Osteoblast (primary cell): ENCODE data around the gene TAS1R2. TPM values are rescaled to one million over a fixed set of nuclear protein-coding genes. Genes with fewer than 3 reads are reported as not detected.
A peak's percentile ranks its signal among the peaks of the same experiment; 100 is the strongest.

ENCODE experiments used
- DNase-seq: peaks from one replicate; pipeline ENCODE4 v3.0.0; 2011; ENCODE audit warnings: low spot score, mixed read lengths; ENCODE audit not compliant: insufficient read length; ENCODE audit errors: missing footprints
- H2AFZ ChIP-seq: 2 replicates; pipeline ENCODE4 v1.6.0; 2011; ENCODE audit warnings: mild to moderate bottlenecking, low read length
- H3K27ac ChIP-seq: 2 replicates; pipeline ENCODE4 v1.5.1; 2011; ENCODE audit warnings: mild to moderate bottlenecking, low read depth, low read length, moderate library complexity
- H3K27me3 ChIP-seq: 2 replicates; pipeline ENCODE4 v1.6.0; 2012; ENCODE audit warnings: mild to moderate bottlenecking, control low read depth, inconsistent platforms, low read length, moderate library complexity; ENCODE audit not compliant: insufficient read depth
- H3K36me3 ChIP-seq: 2 replicates; pipeline ENCODE4 v1.5.1; 2011; ENCODE audit warnings: mild to moderate bottlenecking, low read length, control low read depth, moderate library complexity; ENCODE audit not compliant: insufficient read depth
- H3K4me1 ChIP-seq: 2 replicates; pipeline ENCODE4 v1.5.1; 2011; ENCODE audit warnings: mild to moderate bottlenecking, low read length, control low read depth, moderate library complexity; ENCODE audit not compliant: insufficient read depth
- H3K4me2 ChIP-seq: 2 replicates; pipeline ENCODE4 v1.6.0; 2011; ENCODE audit warnings: mild to moderate bottlenecking, low read length; ENCODE audit not compliant: insufficient read depth
- H3K4me3 ChIP-seq: fragments of 200-600 bp; sonication (generic); 3 replicates; pipeline ENCODE4 v1.5.1; 2012; ENCODE audit warnings: mild to moderate bottlenecking, low read length, inconsistent platforms; ENCODE audit not compliant: insufficient read depth
- H3K79me2 ChIP-seq: 2 replicates; pipeline ENCODE4 v1.6.0; 2012; ENCODE audit warnings: mild to moderate bottlenecking, low read length, control low read depth, inconsistent platforms; ENCODE audit not compliant: insufficient read depth
- H3K9me3 ChIP-seq: 2 replicates; pipeline ENCODE4 v1.5.1; 2011; ENCODE audit warnings: low read depth, low read length, control low read depth
- H4K20me1 ChIP-seq: 2 replicates; pipeline ENCODE4 v1.6.0; 2012; ENCODE audit warnings: mild to moderate bottlenecking, low read length, control low read depth; ENCODE audit not compliant: insufficient read depth
- CTCF ChIP-seq: IDR thresholded peaks from 2 replicates; pipeline ENCODE4 v1.5.1; 2011; ENCODE audit warnings: mild to moderate bottlenecking, low read depth, low read length, moderate library complexity; ENCODE audit errors: extremely low read depth
- total RNA-seq: library from RNA; depleted of rRNA; stranded (reverse); fragments of >200 nt; gene quantifications from 2 replicates; pipeline ENCODE4 v1.2.3, GENCODE V29; 2012

TAS1R2 gene
- total RNA-seq, 1 donor, result not detected

- no peaks in the 10 kb centered on the region for H3K79me2 ChIP-seq
- no peaks in the 10 kb centered on the region for H3K36me3 ChIP-seq
- no peak overlapping the region for H3K4me2 ChIP-seq
- H2AFZ ChIP-seq, result no peak overlapping the region
- H3K4me1 ChIP-seq, result no peaks in the 10 kb centered on the region
- no peak for TF ChIP-seq CTCF
- no peaks in the 10 kb centered on the region for H3K9me3 ChIP-seq
- no peaks in the 10 kb centered on the region for H4K20me1 ChIP-seq
- H3K27ac ChIP-seq, result no peak overlapping the region
- no peak for DNase-seq
- no peaks in the 10 kb centered on the region for H3K27me3 ChIP-seq
- H3K4me3 ChIP-seq, result no peak overlapping the region
Observed at GRCh38 chr1:18828224-18828623, 31.2 kb downstream of the TAS1R2 start.

- Histone ChIP-seq H4K20me1 (no peaks in the 10 kb centered on the region), H3K4me2 (no peak overlapping the region), H2AFZ (no peak overlapping the region), H3K36me3 (no peaks in the 10 kb centered on the region), H3K4me1 (no peaks in the 10 kb centered on the region), H3K9me3 (no peaks in the 10 kb centered on the region), H3K4me3 (no peak overlapping the region), H3K27me3 (peaks cover 16% of the 10 kb centered on the region), H3K27ac (no peak overlapping the region), H3K79me2 (no peaks in the 10 kb centered on the region)
- no peak for TF ChIP-seq CTCF
- DNase-seq, result no peak
Observed at GRCh38 chr1:18823438-18823837, 36.0 kb downstream of the TAS1R2 start.

GRCh38 chr1:18820791-18821641 is 38.4 kb downstream of the TAS1R2 start:
- no peaks in the 10 kb centered on the region for H3K4me1 ChIP-seq
- DNase-seq, result peak; percentile 94
- H2AFZ ChIP-seq, result no peak overlapping the region
- no peaks in the 10 kb centered on the region for H3K9me3 ChIP-seq
- H3K4me2 ChIP-seq, result no peak overlapping the region
- no peaks in the 10 kb centered on the region for H3K79me2 ChIP-seq
- no peak overlapping the region for H3K4me3 ChIP-seq
- H3K27ac ChIP-seq, result no peak overlapping the region
- TF ChIP-seq CTCF, result peak; percentile 90
- H3K36me3 ChIP-seq, result no peaks in the 10 kb centered on the region
- peaks cover 21% of the 10 kb centered on the region for H3K27me3 ChIP-seq
- H4K20me1 ChIP-seq, result no peaks in the 10 kb centered on the region

GRCh38 chr1:18819986-18820790 is 39.3 kb downstream of the TAS1R2 start:
- Histone ChIP-seq H2AFZ (no peak overlapping the region), H3K9me3 (no peaks in the 10 kb centered on the region), H3K4me1 (no peaks in the 10 kb centered on the region), H3K4me3 (no peak overlapping the region), H3K79me2 (no peaks in the 10 kb centered on the region), H3K36me3 (no peaks in the 10 kb centered on the region), H3K27ac (no peak overlapping the region), H3K27me3 (peaks cover 21% of the 10 kb centered on the region), H3K4me2 (no peak overlapping the region), H4K20me1 (no peaks in the 10 kb centered on the region)
- TF ChIP-seq CTCF, result no peak
- peak; percentile 51 for DNase-seq
